GM23248 (cell line): ENCODE results near the gene HSD3B1. TPM values are rescaled to one million over a fixed set of nuclear protein-coding genes. Genes with fewer than 3 reads are reported as not detected.
"Not testable (repeated sequence)": the region's sequence is repeated elsewhere in the genome, so short reads cannot be mapped to it uniquely, and the experiment has no call there.

ENCODE experiments used
- DNase-seq: peaks from one replicate; pipeline ENCODE4 v3.0.0-alpha.2; 2015
- H2AFZ ChIP-seq: fragments of 200-600 bp; sonication (generic); 2 replicates; pipeline ENCODE4 v1.6.1; 2016; ENCODE audit warnings: antibody characterized with exemption
- H3F3A ChIP-seq: fragments of 200-600 bp; sonication (generic); 2 replicates; pipeline ENCODE4 v1.6.1; 2016; ENCODE audit warnings: mild to moderate bottlenecking, antibody characterized with exemption, mixed run types; ENCODE audit not compliant: insufficient read depth
- H3K27ac ChIP-seq: fragments of 200-600 bp; sonication (generic); 2 replicates; pipeline ENCODE4 v1.5.1; 2016; ENCODE audit warnings: mild to moderate bottlenecking
- H3K27me3 ChIP-seq: fragments of 200-600 bp; sonication (generic); replicated peaks from 2 replicates; pipeline ENCODE4 v1.6.1; 2016; ENCODE audit warnings: mild to moderate bottlenecking; ENCODE audit not compliant: insufficient read depth
- H3K36me3 ChIP-seq: fragments of 200-600 bp; sonication (generic); 2 replicates; pipeline ENCODE4 v1.6.1; 2016; ENCODE audit warnings: low read depth, mild to moderate bottlenecking
- H3K4me1 ChIP-seq: fragments of 200-600 bp; sonication (generic); 2 replicates; pipeline ENCODE4 v1.6.1; 2016; ENCODE audit warnings: mild to moderate bottlenecking; ENCODE audit not compliant: insufficient read depth
- H3K4me2 ChIP-seq: fragments of 200-600 bp; sonication (generic); one replicate; pipeline ENCODE4 v1.6.1; 2016; ENCODE audit warnings: mild to moderate bottlenecking; ENCODE audit not compliant: unreplicated experiment
- H3K4me3 ChIP-seq: fragments of 200-600 bp; sonication (generic); 2 replicates; pipeline ENCODE4 v1.5.1; 2016; ENCODE audit warnings: mild to moderate bottlenecking
- H3K79me2 ChIP-seq: fragments of 200-600 bp; sonication (generic); 2 replicates; pipeline ENCODE4 v1.6.1; 2016; ENCODE audit warnings: mild to moderate bottlenecking; ENCODE audit not compliant: insufficient read depth
- H3K9ac ChIP-seq: fragments of 200-600 bp; sonication (generic); 2 replicates; pipeline ENCODE4 v1.6.1; 2016; ENCODE audit warnings: mild to moderate bottlenecking
- H3K9me2 ChIP-seq: fragments of 200-600 bp; sonication (generic); 2 replicates; pipeline ENCODE4 v1.6.1; 2016; ENCODE audit warnings: mixed run types, mild to moderate bottlenecking, moderate library complexity; ENCODE audit not compliant: insufficient read depth
- H3K9me3 ChIP-seq: fragments of 200-600 bp; sonication (generic); one replicate; pipeline ENCODE4 v1.6.1; 2017; ENCODE audit warnings: low read depth
- H4K20me1 ChIP-seq: fragments of 200-600 bp; sonication (generic); 2 replicates; pipeline ENCODE4 v1.6.0; 2016; ENCODE audit not compliant: insufficient read depth
- EZH2 ChIP-seq: fragments of 200-600 bp; sonication (generic); IDR thresholded peaks from 2 replicates; pipeline ENCODE4 v1.6.1; 2018; ENCODE audit warnings: antibody characterized with exemption, mild to moderate bottlenecking; ENCODE audit not compliant: insufficient read depth, poor library complexity, severe bottlenecking
- EZH2phosphoT487 ChIP-seq: fragments of 200-600 bp; sonication (generic); IDR thresholded peaks from 2 replicates; pipeline ENCODE4 v1.6.1; 2018; ENCODE audit warnings: antibody characterized with exemption, moderate library complexity, mild to moderate bottlenecking, low read depth; ENCODE audit not compliant: insufficient read depth
- WGBS, 2 experiments: methylation state at CpG; one replicate each; pipeline ENCODE4 v1.1.6; 2015 to 2017; ENCODE audit warnings: low lambda C conversion rate in 2 of 2, low coverage in 1 of 2; ENCODE audit errors: missing lambda C conversion rate in 2 of 2; 5-methylcytosine and 5-hydroxymethylcytosine counted together
- in situ Hi-C: fragments of 300-500 bp; cut with MboI; formaldehyde crosslinking; loops from 2 replicates; pipeline ENCODE4 v1.15.0; 2020
- polyA plus RNA-seq: library from polyadenylated mRNA; unstranded; fragments of >200 nt; fragmentation: Nextera tagmentation; extraction: Ambion mirVana; gene quantifications from 2 replicates; pipeline ENCODE4 v1.2.1, GENCODE V29; 2016
- total RNA-seq: library from RNA; depleted of rRNA; stranded (reverse); fragments of >200 nt; shearing (Covaris generic); gene quantifications from 2 replicates; pipeline ENCODE4 v1.2.3, GENCODE V29; 2014

Gene HSD3B1
- total and polyA plus RNA-seq, 2 experiments from 2014 or later: not detected

DNA sequence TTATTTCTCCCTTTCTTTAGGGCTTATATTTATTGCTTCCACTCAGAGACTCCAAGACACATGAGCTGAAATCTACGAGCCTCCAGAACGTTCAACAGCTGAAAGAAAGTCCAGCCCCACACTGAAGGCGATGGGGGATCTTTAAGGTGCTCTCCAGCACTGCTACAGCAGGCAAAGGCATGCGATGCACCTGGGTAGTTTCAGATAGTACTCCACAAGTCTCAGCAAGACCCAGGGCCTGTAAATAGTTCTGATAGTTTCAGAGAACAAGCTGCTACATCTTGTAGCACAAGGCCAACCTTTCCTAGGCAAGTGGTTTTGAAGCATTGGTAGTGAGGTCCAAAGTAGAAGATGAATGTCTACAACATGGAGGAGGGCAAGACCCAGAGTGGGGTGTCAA is 2.2 kb upstream of the HSD3B1 start:
- in situ Hi-C loops: no loop called here
- Histone ChIP-seq H3F3A (no peaks in the 10 kb centered on the region), H3K36me3 (no peaks in the 10 kb centered on the region), H4K20me1 (no peaks in the 10 kb centered on the region), H3K4me1 (no peaks in the 10 kb centered on the region), H2AFZ (no peak overlapping the region), H3K4me3 (no peak overlapping the region), H3K27ac (no peak overlapping the region), H3K9me3 (no peaks in the 10 kb centered on the region), H3K79me2 (no peaks in the 10 kb centered on the region), H3K4me2 (no peak overlapping the region), H3K27me3 (no peaks in the 10 kb centered on the region; the same call in 1 of the 2 replicates), H3K9ac (no peak overlapping the region), H3K9me2 (no peaks in the 10 kb centered on the region)
- no peak for TF ChIP-seq EZH2
- no peak for TF ChIP-seq EZH2phosphoT487
- 44 to 49% methylated on average over 4 of the region's 4 CpGs for WGBS, 2 experiments
- no peak for DNase-seq

- no peak for DNase-seq
- Histone ChIP-seq H3K79me2 (no peaks in the 10 kb centered on the region), H4K20me1 (no peaks in the 10 kb centered on the region), H2AFZ (no peak overlapping the region), H3K27ac (no peak overlapping the region), H3K9ac (no peak overlapping the region), H3F3A (no peaks in the 10 kb centered on the region), H3K27me3 (no peaks in the 10 kb centered on the region; the same call in 1 of the 2 replicates), H3K36me3 (no peaks in the 10 kb centered on the region), H3K4me1 (no peaks in the 10 kb centered on the region), H3K9me2 (no peaks in the 10 kb centered on the region), H3K4me3 (no peak overlapping the region), H3K9me3 (no peaks in the 10 kb centered on the region), H3K4me2 (no peak overlapping the region)
- WGBS, 2 experiments: 60 to 72% methylated on average over 2 of the region's 2 CpGs
- TF ChIP-seq EZH2phosphoT487 (no peak), EZH2 (no peak)
- in situ Hi-C loops: no loop called here
Observed at GRCh38 chr1:119510046-119510445, 3.0 kb downstream of the HSD3B1 start.

DNA sequence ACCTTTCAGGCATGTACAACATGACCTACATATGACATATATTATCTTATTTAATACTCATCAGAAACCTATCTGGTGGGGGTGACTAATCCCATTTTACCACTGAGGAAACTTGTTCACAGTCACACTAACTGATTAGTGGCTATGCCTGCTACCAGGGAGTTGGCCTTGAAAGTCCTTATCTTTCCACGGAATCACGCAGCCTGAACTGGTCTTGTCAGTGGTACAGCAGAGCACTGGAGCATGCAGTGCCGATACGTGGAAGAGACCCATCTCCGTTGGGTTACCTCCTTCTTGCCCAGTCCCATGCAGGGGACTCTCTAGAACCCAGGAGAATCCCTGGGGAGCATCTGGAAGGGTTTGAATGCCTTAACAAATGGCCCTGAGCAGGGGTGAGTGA is 8.2 kb downstream of the HSD3B1 start:
- no peaks in the 10 kb centered on the region for H3K9me3 ChIP-seq
- no peak for TF ChIP-seq EZH2phosphoT487
- TF ChIP-seq EZH2: no peak
- no peaks in the 10 kb centered on the region for H3K4me1 ChIP-seq
- in situ Hi-C loops: no loop called here
- no peak overlapping the region for H3K4me2 ChIP-seq
- no peaks in the 10 kb centered on the region for H3K9me2 ChIP-seq
- H3K9ac ChIP-seq: no peak overlapping the region
- H3K79me2 ChIP-seq: no peaks in the 10 kb centered on the region
- DNase-seq: no peak
- H3K27me3 ChIP-seq: peaks cover 15% of the 10 kb centered on the region; the same call in 1 of the 2 replicates
- no peaks in the 10 kb centered on the region for H3F3A ChIP-seq
- H3K27ac ChIP-seq: no peak overlapping the region
- no peaks in the 10 kb centered on the region for H4K20me1 ChIP-seq
- WGBS, 2 experiments: 70 to 73% methylated on average over 5 of the region's 5 CpGs
- H3K36me3 ChIP-seq: no peaks in the 10 kb centered on the region
- H3K4me3 ChIP-seq: no peak overlapping the region
- no peak overlapping the region for H2AFZ ChIP-seq

DNA sequence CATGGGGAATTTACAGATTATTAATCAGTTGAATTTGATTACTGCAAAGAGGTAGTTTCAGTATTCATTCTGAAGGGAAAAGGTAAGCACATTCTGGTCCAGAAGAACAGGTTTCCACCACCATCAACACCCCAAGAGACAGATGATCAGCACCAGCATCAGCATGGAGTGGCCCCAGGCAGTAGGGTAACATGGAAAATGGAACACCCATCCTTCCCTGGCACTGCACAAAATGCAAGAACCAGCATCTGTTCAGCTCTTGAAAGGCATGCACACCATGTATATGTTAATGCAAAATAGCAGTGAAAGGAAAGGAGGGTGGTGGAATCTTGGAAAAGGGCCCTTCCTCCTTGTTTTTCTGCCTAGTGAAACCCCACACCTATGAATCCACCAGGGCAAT is 9.2 kb downstream of the HSD3B1 start:
- Histone ChIP-seq H3K9me3 (no peaks in the 10 kb centered on the region), H3F3A (no peaks in the 10 kb centered on the region), H3K4me3 (no peak overlapping the region), H3K4me1 (no peaks in the 10 kb centered on the region), H3K27ac (no peak overlapping the region), H3K36me3 (no peaks in the 10 kb centered on the region), H2AFZ (no peak overlapping the region), H4K20me1 (no peaks in the 10 kb centered on the region), H3K27me3 (peaks cover 15% of the 10 kb centered on the region; the same call in 1 of the 2 replicates), H3K79me2 (no peaks in the 10 kb centered on the region), H3K9me2 (no peaks in the 10 kb centered on the region), H3K4me2 (no peak overlapping the region), H3K9ac (no peak overlapping the region)
- in situ Hi-C loops: no loop called here
- no peak for DNase-seq
- TF ChIP-seq EZH2: no peak
- no peak for TF ChIP-seq EZH2phosphoT487

- no peak overlapping the region for H2AFZ ChIP-seq
- 46 to 51% methylated on average over 5 of the region's 5 CpGs for WGBS, 2 experiments
- no peaks in the 10 kb centered on the region for H3K36me3 ChIP-seq
- H4K20me1 ChIP-seq: no peaks in the 10 kb centered on the region
- in situ Hi-C loops: no loop called here
- H3K9me2 ChIP-seq: no peaks in the 10 kb centered on the region
- H3K79me2 ChIP-seq: no peaks in the 10 kb centered on the region
- no peak for DNase-seq
- H3K9me3 ChIP-seq: no peaks in the 10 kb centered on the region
- H3K27me3 ChIP-seq: peaks cover 15% of the 10 kb centered on the region; the same call in 1 of the 2 replicates
- no peaks in the 10 kb centered on the region for H3K4me1 ChIP-seq
- no peak overlapping the region for H3K4me3 ChIP-seq
- no peaks in the 10 kb centered on the region for H3F3A ChIP-seq
- no peak overlapping the region for H3K27ac ChIP-seq
- H3K9ac ChIP-seq: no peak overlapping the region
- TF ChIP-seq EZH2: no peak
- H3K4me2 ChIP-seq: no peak overlapping the region
Observed at GRCh38 chr1:119516680-119517079, 9.7 kb downstream of the HSD3B1 start.

GRCh38 chr1:119517667-119518066 is 10.7 kb downstream of the HSD3B1 start:
- DNase-seq, H3K36me3 ChIP-seq, H3K27ac ChIP-seq, H3K4me3 ChIP-seq, in situ Hi-C loops, H3F3A ChIP-seq, H3K4me1 ChIP-seq, H3K9me3 ChIP-seq, H2AFZ ChIP-seq, H3K4me2 ChIP-seq, H3K9ac ChIP-seq, H3K79me2 ChIP-seq, H4K20me1 ChIP-seq, H3K9me2 ChIP-seq: not testable (repeated sequence)
- peaks cover 15% of the 10 kb centered on the region; the same call in 1 of the 2 replicates for H3K27me3 ChIP-seq
